Measurements from ENCODE around the gene RGMA. TPM values are rescaled to one million over a fixed set of nuclear protein-coding genes. Genes with fewer than 3 reads are reported as not detected.
"Not testable (repeated sequence)": the region's sequence is repeated elsewhere in the genome, so short reads cannot be mapped to it uniquely, and the experiment has no call there.

The RGMA gene
- polyA plus RNA-seq, 4 donors = 1.1 to 15.2 (median 2.1) TPM; not detected in 1

DNA sequence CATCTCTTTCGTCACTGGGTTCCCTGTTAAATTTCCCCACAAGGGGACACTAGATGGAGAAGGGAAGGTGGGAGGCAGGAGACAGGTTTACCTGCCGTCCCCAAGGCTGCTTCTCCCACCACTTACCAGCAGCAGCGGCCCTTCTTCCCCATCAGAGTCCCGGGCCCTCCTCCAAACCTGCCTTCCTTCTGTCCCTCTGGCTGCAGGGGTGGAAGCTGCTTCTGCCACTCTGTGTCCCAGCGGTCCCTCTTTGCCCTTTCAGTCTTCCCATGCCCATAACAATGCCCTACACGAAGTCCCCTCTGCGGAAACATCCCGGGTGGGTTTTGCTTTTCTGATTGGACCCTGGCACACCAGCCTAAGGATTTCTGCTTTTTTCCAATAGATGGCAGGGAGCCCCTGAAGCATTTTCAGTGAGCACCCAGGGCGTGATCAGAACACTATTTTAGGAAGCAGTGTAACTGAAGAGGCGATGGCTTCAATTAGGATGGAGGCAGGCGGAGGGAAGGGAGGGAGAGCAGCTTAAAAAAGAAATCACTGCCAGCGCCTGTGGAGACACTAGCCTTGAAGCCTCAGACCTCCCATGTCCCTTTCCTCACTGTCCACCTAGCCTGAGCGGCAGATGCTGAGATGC, 26.3 kb downstream of the RGMA start:
- H3K27me3 ChIP-seq (ENCODE audit: control insufficient read depth in 3 of 3, insufficient read depth in 3 of 3, low read length in 3 of 3); H3K4me1 ChIP-seq (ENCODE audit: control insufficient read depth in 3 of 3, insufficient read depth in 2 of 3, low read depth in 1 of 3, low read length in 2 of 3); H3K36me3 ChIP-seq (ENCODE audit: control insufficient read depth in 3 of 3, insufficient read depth in 2 of 3, low read depth in 1 of 3, low read length in 3 of 3); H3K4me3 ChIP-seq (ENCODE audit: low read depth in 1 of 3, low read length in 3 of 3); H3K9me3 ChIP-seq (ENCODE audit: control insufficient read depth in 2 of 2, insufficient read depth in 1 of 2, low read depth in 1 of 2, low read length in 1 of 2); FAIRE-seq; H3K27ac ChIP-seq (ENCODE audit: low read depth in 1 of 3, low read length in 2 of 3); DNase-seq: not testable (repeated sequence)
- WGBS, 3 donors = 60 to 69% (median 62%) methylated on average over 10 to 11 of the region's 13 CpGs

- peaks cover 0 to 7% (median 0%) of the 10 kb centered on the region in 3 donors for H3K27me3 ChIP-seq (ENCODE audit: control insufficient read depth in 3 of 3, insufficient read depth in 3 of 3, low read length in 3 of 3)
- peaks cover 0 to 5% (median 0%) of the 10 kb centered on the region in 3 donors for H3K36me3 ChIP-seq (ENCODE audit: control insufficient read depth in 3 of 3, insufficient read depth in 2 of 3, low read depth in 1 of 3, low read length in 3 of 3)
- DNase-seq (no peak), FAIRE-seq (no peak)
- peaks cover 0 to 7% (median 2%) of the 10 kb centered on the region in 3 donors for H3K4me1 ChIP-seq (ENCODE audit: control insufficient read depth in 3 of 3, insufficient read depth in 2 of 3, low read depth in 1 of 3, low read length in 2 of 3)
- H3K27ac ChIP-seq (ENCODE audit: low read depth in 1 of 3, low read length in 2 of 3) = no peak overlapping the region
- WGBS, 3 donors = 83 to 87% (median 83%) methylated on average over 19 of the region's 19 CpGs
- H3K9me3 ChIP-seq (ENCODE audit: control insufficient read depth in 2 of 2, insufficient read depth in 1 of 2, low read depth in 1 of 2, low read length in 1 of 2) = no peaks in the 10 kb centered on the region
- H3K4me3 ChIP-seq (ENCODE audit: low read depth in 1 of 3, low read length in 3 of 3) = no peak overlapping the region
Observed at GRCh38 chr15:93060336-93061248, 28.4 kb downstream of the RGMA start.

- Histone ChIP-seq H3K27ac (ENCODE audit: low read depth in 1 of 3, low read length in 2 of 3) (no peak overlapping the region), H3K27me3 (ENCODE audit: control insufficient read depth in 3 of 3, insufficient read depth in 3 of 3, low read length in 3 of 3) (peaks cover 0 to 7% (median 0%) of the 10 kb centered on the region in 3 donors)
Observed at GRCh38 chr15:93059442-93059841, 29.6 kb downstream of the RGMA start.

GRCh38 chr15:93058904-93059427, 30.0 kb downstream of the RGMA start:
- Histone ChIP-seq H3K27me3 (ENCODE audit: control insufficient read depth in 3 of 3, insufficient read depth in 3 of 3, low read length in 3 of 3) (peaks cover 0 to 2% (median 0%) of the 10 kb centered on the region in 3 donors), H3K27ac (ENCODE audit: low read depth in 1 of 3, low read length in 2 of 3) (no peak overlapping the region), H3K4me3 (ENCODE audit: low read depth in 1 of 3, low read length in 3 of 3) (no peak overlapping the region), H3K36me3 (ENCODE audit: control insufficient read depth in 3 of 3, insufficient read depth in 2 of 3, low read depth in 1 of 3, low read length in 3 of 3) (peaks cover 0 to 2% (median 0%) of the 10 kb centered on the region in 3 donors), H3K4me1 (ENCODE audit: control insufficient read depth in 3 of 3, insufficient read depth in 2 of 3, low read depth in 1 of 3, low read length in 2 of 3) (peaks cover 0 to 7% (median 2%) of the 10 kb centered on the region in 3 donors), H3K9me3 (ENCODE audit: control insufficient read depth in 2 of 2, insufficient read depth in 1 of 2, low read depth in 1 of 2, low read length in 1 of 2) (no peaks in the 10 kb centered on the region)
- DNase-seq = no peak
- no peak for FAIRE-seq
- 77 to 86% (median 78%) methylated on average over 18 of the region's 18 CpGs for WGBS, 3 donors

More at GRCh38 chr15:93059442-93059841, 29.6 kb downstream of the RGMA start:
- Histone ChIP-seq H3K9me3 (ENCODE audit: control insufficient read depth in 2 of 2, insufficient read depth in 1 of 2, low read depth in 1 of 2, low read length in 1 of 2) (no peaks in the 10 kb centered on the region), H3K4me3 (ENCODE audit: low read depth in 1 of 3, low read length in 3 of 3) (no peak overlapping the region), H3K4me1 (ENCODE audit: control insufficient read depth in 3 of 3, insufficient read depth in 2 of 3, low read depth in 1 of 3, low read length in 2 of 3) (peaks cover 0 to 7% (median 2%) of the 10 kb centered on the region in 3 donors), H3K36me3 (ENCODE audit: control insufficient read depth in 3 of 3, insufficient read depth in 2 of 3, low read depth in 1 of 3, low read length in 3 of 3) (peaks cover 0 to 4% (median 0%) of the 10 kb centered on the region in 3 donors)
- DNase-seq (no peak), FAIRE-seq (no peak)
- WGBS, 3 donors = 66 to 73% (median 66%) methylated on average over 8 of the region's 8 CpGs

GRCh38 chr15:93058128-93058527, 30.9 kb downstream of the RGMA start:
- Histone ChIP-seq H3K9me3 (ENCODE audit: control insufficient read depth in 2 of 2, insufficient read depth in 1 of 2, low read depth in 1 of 2, low read length in 1 of 2) (no peaks in the 10 kb centered on the region), H3K4me3 (ENCODE audit: low read depth in 1 of 3, low read length in 3 of 3) (no peak overlapping the region), H3K27ac (ENCODE audit: low read depth in 1 of 3, low read length in 2 of 3) (no peak overlapping the region), H3K4me1 (ENCODE audit: control insufficient read depth in 3 of 3, insufficient read depth in 2 of 3, low read depth in 1 of 3, low read length in 2 of 3) (peaks cover 0 to 7% (median 2%) of the 10 kb centered on the region in 3 donors), H3K36me3 (ENCODE audit: control insufficient read depth in 3 of 3, insufficient read depth in 2 of 3, low read depth in 1 of 3, low read length in 3 of 3) (no peaks in the 10 kb centered on the region), H3K27me3 (ENCODE audit: control insufficient read depth in 3 of 3, insufficient read depth in 3 of 3, low read length in 3 of 3) (no peaks in the 10 kb centered on the region)
- DNase-seq = no peak
- WGBS, 3 donors = 78 to 80% (median 78%) methylated on average over 8 of the region's 8 CpGs
- no peak for FAIRE-seq

- 86 to 91% (median 86%) methylated on average over 8 of the region's 8 CpGs for WGBS, 3 donors
- no peak for DNase-seq
- Histone ChIP-seq H3K36me3 (ENCODE audit: control insufficient read depth in 3 of 3, insufficient read depth in 2 of 3, low read depth in 1 of 3, low read length in 3 of 3) (no peaks in the 10 kb centered on the region), H3K27ac (ENCODE audit: low read depth in 1 of 3, low read length in 2 of 3) (no peak overlapping the region), H3K4me1 (ENCODE audit: control insufficient read depth in 3 of 3, insufficient read depth in 2 of 3, low read depth in 1 of 3, low read length in 2 of 3) (peaks cover 0 to 7% (median 2%) of the 10 kb centered on the region in 3 donors), H3K9me3 (ENCODE audit: control insufficient read depth in 2 of 2, insufficient read depth in 1 of 2, low read depth in 1 of 2, low read length in 1 of 2) (no peaks in the 10 kb centered on the region), H3K27me3 (ENCODE audit: control insufficient read depth in 3 of 3, insufficient read depth in 3 of 3, low read length in 3 of 3) (no peaks in the 10 kb centered on the region), H3K4me3 (ENCODE audit: low read depth in 1 of 3, low read length in 3 of 3) (no peak overlapping the region)
- no peak for FAIRE-seq
Observed at GRCh38 chr15:93057618-93058017, 31.4 kb downstream of the RGMA start.

- H3K4me1 ChIP-seq (ENCODE audit: control insufficient read depth in 3 of 3, insufficient read depth in 2 of 3, low read depth in 1 of 3, low read length in 2 of 3) = peaks cover 0 to 7% (median 2%) of the 10 kb centered on the region in 3 donors
- WGBS, 3 donors = 68 to 83% (median 77%) methylated on average over 7 of the region's 7 CpGs
Observed at GRCh38 chr15:93056836-93057235, 32.2 kb downstream of the RGMA start.

DNA sequence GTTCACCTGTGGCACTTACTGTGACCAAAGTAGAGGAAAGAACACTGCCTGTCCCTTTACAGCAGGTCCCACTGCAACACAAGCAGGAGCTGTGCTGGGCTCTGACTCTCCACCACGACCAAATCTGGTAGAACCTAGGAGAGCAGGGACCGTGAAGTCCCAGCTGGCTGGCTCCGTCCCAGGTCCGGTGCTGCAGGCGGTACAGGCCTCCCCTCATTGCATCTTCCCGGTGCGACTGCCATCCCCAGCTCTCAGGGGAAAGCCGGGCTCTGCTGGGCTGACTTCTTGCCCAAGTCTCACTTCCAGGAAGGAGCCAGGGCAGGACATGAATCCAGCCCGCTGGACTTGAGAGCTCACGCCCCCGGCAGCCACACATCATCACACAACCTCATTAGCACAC, 33.8 kb downstream of the RGMA start:
- no peaks in the 10 kb centered on the region for H3K27me3 ChIP-seq (ENCODE audit: control insufficient read depth in 3 of 3, insufficient read depth in 3 of 3, low read length in 3 of 3)
- FAIRE-seq = no peak
- no peaks in the 10 kb centered on the region for H3K4me1 ChIP-seq (ENCODE audit: control insufficient read depth in 3 of 3, insufficient read depth in 2 of 3, low read depth in 1 of 3, low read length in 2 of 3)
- no peak overlapping the region for H3K27ac ChIP-seq (ENCODE audit: low read depth in 1 of 3, low read length in 2 of 3)
- H3K9me3 ChIP-seq (ENCODE audit: control insufficient read depth in 2 of 2, insufficient read depth in 1 of 2, low read depth in 1 of 2, low read length in 1 of 2) = no peaks in the 10 kb centered on the region
- peaks cover 0 to 15% (median 0%) of the 10 kb centered on the region in 3 donors for H3K36me3 ChIP-seq (ENCODE audit: control insufficient read depth in 3 of 3, insufficient read depth in 2 of 3, low read depth in 1 of 3, low read length in 3 of 3)
- no peak overlapping the region for H3K4me3 ChIP-seq (ENCODE audit: low read depth in 1 of 3, low read length in 3 of 3)
- DNase-seq = no peak
- 82 to 89% (median 88%) methylated on average over 11 of the region's 11 CpGs for WGBS, 3 donors

More at GRCh38 chr15:93056836-93057235, 32.2 kb downstream of the RGMA start:
- no peak overlapping the region for H3K4me3 ChIP-seq (ENCODE audit: low read depth in 1 of 3, low read length in 3 of 3)
- H3K27ac ChIP-seq (ENCODE audit: low read depth in 1 of 3, low read length in 2 of 3) = no peak overlapping the region
- DNase-seq (no peak), FAIRE-seq (no peak)
- no peaks in the 10 kb centered on the region for H3K9me3 ChIP-seq (ENCODE audit: control insufficient read depth in 2 of 2, insufficient read depth in 1 of 2, low read depth in 1 of 2, low read length in 1 of 2)
- no peaks in the 10 kb centered on the region for H3K27me3 ChIP-seq (ENCODE audit: control insufficient read depth in 3 of 3, insufficient read depth in 3 of 3, low read length in 3 of 3)
- H3K36me3 ChIP-seq (ENCODE audit: control insufficient read depth in 3 of 3, insufficient read depth in 2 of 3, low read depth in 1 of 3, low read length in 3 of 3) = peaks cover 0 to 3% (median 0%) of the 10 kb centered on the region in 3 donors
